Transverse colon (tissue), 4 donors: ENCODE measurements around the gene CALML6. TPM values are rescaled to one million over a fixed set of nuclear protein-coding genes. Genes with fewer than 3 reads are reported as not detected.

Experiments
- DNase-seq: peaks from one replicate; pipeline ENCODE4 v3.0.0-alpha.2; 2019
- H3K27ac ChIP-seq, 4 donors: fragments of 200-600 bp; sonication (generic); 2 replicates each; pipeline ENCODE4 v1.5.1; 2016 to 2018; ENCODE audit warnings: inconsistent platforms in 4 of 4
- H3K27me3 ChIP-seq: fragments of 200-600 bp; sonication (generic); 2 replicates; pipeline ENCODE4 v1.5.1; 2017; ENCODE audit warnings: inconsistent platforms
- H3K36me3 ChIP-seq, 4 donors: fragments of 200-600 bp; sonication (generic); 2 replicates each; pipeline ENCODE4 v1.5.1; 2017 to 2019; ENCODE audit warnings: inconsistent platforms in 4 of 4
- H3K4me1 ChIP-seq, 4 donors: fragments of 200-600 bp; sonication (generic); 2 replicates each; pipeline ENCODE4 v1.5.1; 2017 to 2020; ENCODE audit warnings: inconsistent platforms in 4 of 4
- H3K4me3 ChIP-seq, 4 donors: fragments of 200-600 bp; sonication (generic); 1 replicate in 1 of 4; 2 replicates in 3 of 4; pipeline versions ENCODE4 v1.5.1 to v1.6.1; 2017 to 2019; ENCODE audit warnings: inconsistent platforms in 4 of 4
- H3K9me3 ChIP-seq, 2 donors: fragments of 200-600 bp; sonication (generic); 2 replicates each; pipeline ENCODE4 v1.5.1; 2017 to 2019; ENCODE audit warnings: inconsistent platforms in 2 of 2
- CTCF ChIP-seq, 5 experiments: fragments of 200-600 bp in 3 of 5; fragments of 450-650 bp in 2 of 5; sonication (generic) in 3 of 5; IDR thresholded peaks; 1 replicate in 2 of 5; 2 replicates in 3 of 5; pipeline ENCODE4 v1.5.1; 2016 to 2017; ENCODE audit warnings: antibody characterized with exemption in 5 of 5, inconsistent platforms in 3 of 5, mild to moderate bottlenecking in 2 of 5, moderate library complexity in 1 of 5
- EP300 ChIP-seq: sonication (generic); formaldehyde crosslinking; IDR thresholded peaks from one replicate; pipeline ENCODE4 v1.6.1; 2017; ENCODE audit warnings: antibody characterized with exemption, low read depth
- POLR2A ChIP-seq: fragments of 450-650 bp; IDR thresholded peaks from one replicate; pipeline ENCODE4 v1.6.1; 2016; ENCODE audit warnings: antibody characterized with exemption, mild to moderate bottlenecking, moderate library complexity
- POLR2AphosphoS5 ChIP-seq, 3 donors: sonication (generic); formaldehyde crosslinking; IDR thresholded peaks; one replicate each; pipeline ENCODE4 v1.6.1; 2016; ENCODE audit warnings: antibody characterized with exemption in 3 of 3
- WGBS, 2 donors: methylation state at CpG; one replicate each; pipeline ENCODE4 v1.1.5; 2018; ENCODE audit warnings: low coverage in 1 of 2; 5-methylcytosine and 5-hydroxymethylcytosine counted together
- in situ Hi-C, 4 donors: fragments of 200-750 bp; cut with MboI; loops; one replicate each; pipeline versions ENCODE4 v1.15.0 to v1.15.1; 2017; ENCODE audit warnings: low sequenced_read_pairs in 3 of 4, low pct_ligation_motif_present in 1 of 4, low pct_unique_long_range_greater_than_20kb in 1 of 4
- intact Hi-C: fragments of 100-400 bp; cut with DNase I; formaldehyde crosslinking; loops from one replicate; pipeline ENCODE4 v1.15.1; 2023; ENCODE audit warnings: low total_unique reads
- total RNA-seq, 4 donors: library from RNA; depleted of rRNA; stranded (reverse); fragments of >200 nt; gene quantifications; one replicate each; pipeline ENCODE4 v1.1.0, GENCODE V29; 2016

The CALML6 gene
- total RNA-seq, 4 donors from 2014 or later = 0.48 TPM; not detected in 3

GRCh38 chr1:1946540-1946939 is 31.5 kb downstream of the CALML6 start:
- Histone ChIP-seq H3K27ac (no peak overlapping the region), H3K9me3 (no peaks in the 10 kb centered on the region), H3K4me1 (peaks cover 0 to 16% (median 11%) of the 10 kb centered on the region in 4 donors), H3K4me3 (no peak overlapping the region), H3K27me3 (peaks cover 31% of the 10 kb centered on the region), H3K36me3 (no peaks in the 10 kb centered on the region)
- 76% methylated on average over 11 of the region's 11 CpGs; no CpG with 5 or more reads in 1 of the 2 donors for WGBS, 2 donors
- no peak for DNase-seq
- in situ Hi-C loops (loop anchor here in 1 of 4 donors (10.0 kb wide), 1 partner anchor 88 kb away; no protein-coding TSS in a partner anchor), intact Hi-C loops (no loop called here)
- no peak for TF ChIP-seq CTCF (IDR thresholded peaks at IDR 0.05)
- TF ChIP-seq POLR2AphosphoS5 (IDR thresholded peaks at IDR 0.05) = no peak
- no peak for TF ChIP-seq EP300
- no peak for TF ChIP-seq POLR2A

- TF ChIP-seq EP300 (no peak), CTCF (IDR thresholded peaks at IDR 0.05) (no peak), POLR2A (no peak), POLR2AphosphoS5 (IDR thresholded peaks at IDR 0.05) (no peak)
- DNase-seq = no peak
- Histone ChIP-seq H3K4me3 (no peak overlapping the region), H3K9me3 (no peaks in the 10 kb centered on the region), H3K27ac (no peak overlapping the region), H3K4me1 (peaks cover 0 to 16% (median 9%) of the 10 kb centered on the region in 4 donors), H3K36me3 (no peaks in the 10 kb centered on the region), H3K27me3 (peaks cover 23% of the 10 kb centered on the region)
- intact Hi-C loops (no loop called here), in situ Hi-C loops (loop anchor here in 1 of 4 donors (10.0 kb wide), 1 partner anchor 87 kb away; no protein-coding TSS in a partner anchor)
- 63% methylated on average over 13 of the region's 14 CpGs; no CpG with 5 or more reads in 1 of the 2 donors for WGBS, 2 donors
Measured at GRCh38 chr1:1947493-1947892, 32.4 kb downstream of the CALML6 start.

- DNase-seq = no peak
- in situ Hi-C loops = loop anchor here in 1 of 4 donors (10.0 kb wide), 1 partner anchor 86 kb away; no protein-coding TSS in a partner anchor
- Histone ChIP-seq H3K27me3 (peaks cover 13% of the 10 kb centered on the region), H3K9me3 (no peaks in the 10 kb centered on the region), H3K4me3 (no peak overlapping the region), H3K4me1 (peaks cover 0 to 6% (median 5%) of the 10 kb centered on the region in 4 donors), H3K27ac (no peak overlapping the region), H3K36me3 (no peaks in the 10 kb centered on the region)
- intact Hi-C loops = no loop called here
- WGBS, 2 donors = 60% methylated on average over 1 of the region's 1 CpG; no CpG with 5 or more reads in 1 of the 2 donors
- no peak for TF ChIP-seq POLR2AphosphoS5 (IDR thresholded peaks at IDR 0.05)
- no peak for TF ChIP-seq CTCF (IDR thresholded peaks at IDR 0.05)
- no peak for TF ChIP-seq EP300
Measured at GRCh38 chr1:1948783-1949182, 33.7 kb downstream of the CALML6 start.

- WGBS, 2 donors = 65 to 80% methylated on average over 4 to 5 of the region's 5 CpGs
- intact Hi-C loops = loop anchor here (10.0 kb wide), 1 partner anchor 74 kb away; no protein-coding TSS in a partner anchor
- Histone ChIP-seq H3K4me1 (no peaks in the 10 kb centered on the region), H3K27ac (no peak overlapping the region), H3K4me3 (no peak overlapping the region), H3K27me3 (peaks cover 13% of the 10 kb centered on the region), H3K9me3 (no peaks in the 10 kb centered on the region), H3K36me3 (no peaks in the 10 kb centered on the region)
- in situ Hi-C loops = loop anchor here in 1 of 4 donors (10.0 kb wide), 1 partner anchor 94 kb away; no protein-coding TSS in a partner anchor
- no peak for TF ChIP-seq CTCF (IDR thresholded peaks at IDR 0.05)
- no peak for TF ChIP-seq EP300
- no peak for TF ChIP-seq POLR2A
- DNase-seq = no peak
Measured at GRCh38 chr1:1950940-1951339, 35.9 kb downstream of the CALML6 start.
